OCI-LY1 (cell line): Measurements from ENCODE around the gene CDCA3.

Experiments
- H2AFZ ChIP-seq: fragments of 200-600 bp; sonication (generic), shearing (Covaris generic); 2 replicates; pipeline ENCODE4 v1.6.0; 2014; ENCODE audit warnings: antibody characterized with exemption, mild to moderate bottlenecking, low read length
- H3F3A ChIP-seq: fragments of 200-600 bp; sonication (generic), shearing (Covaris generic); 2 replicates; pipeline ENCODE4 v1.6.0; 2014; ENCODE audit warnings: mild to moderate bottlenecking, antibody characterized with exemption, low read length, moderate library complexity; ENCODE audit not compliant: insufficient read depth
- H3K27ac ChIP-seq: fragments of 200-600 bp; sonication (generic); 2 replicates; pipeline ENCODE4 v1.5.1; 2014; ENCODE audit warnings: low read length, mixed run types, mild to moderate bottlenecking, low read depth; ENCODE audit not compliant: poor library complexity, severe bottlenecking
- H3K27me3 ChIP-seq: fragments of 200-600 bp; sonication (generic); 2 replicates; pipeline ENCODE4 v1.6.0; 2014; ENCODE audit warnings: antibody characterized with exemption, mild to moderate bottlenecking, low read length, moderate library complexity; ENCODE audit not compliant: insufficient read depth
- H3K36me3 ChIP-seq: fragments of 200-600 bp; sonication (generic); 2 replicates; pipeline ENCODE4 v1.6.1; 2014; ENCODE audit warnings: mild to moderate bottlenecking, antibody characterized with exemption, low read length, moderate library complexity, mixed read lengths; ENCODE audit not compliant: insufficient read depth
- H3K4me1 ChIP-seq: fragments of 200-600 bp; sonication (generic); 2 replicates; pipeline ENCODE4 v1.5.1; 2014; ENCODE audit warnings: mild to moderate bottlenecking, low read length, moderate library complexity; ENCODE audit not compliant: insufficient read depth, severe bottlenecking
- H3K4me2 ChIP-seq: fragments of 200-600 bp; sonication (generic), shearing (Covaris generic); 2 replicates; pipeline ENCODE4 v1.6.1; 2014; ENCODE audit warnings: low read length
- H3K4me3 ChIP-seq: fragments of 200-600 bp; sonication (generic); 2 replicates; pipeline ENCODE4 v1.5.1; 2014; ENCODE audit warnings: low read length, low read depth, mild to moderate bottlenecking, mixed read lengths; ENCODE audit not compliant: poor library complexity, severe bottlenecking
- H3K79me2 ChIP-seq: fragments of 200-600 bp; shearing (Covaris generic); 2 replicates; pipeline ENCODE4 v1.6.1; 2016; ENCODE audit warnings: mixed run types, low read length, mixed read lengths; ENCODE audit not compliant: insufficient read depth
- H3K9ac ChIP-seq: fragments of 200-600 bp; sonication (generic), shearing (Covaris generic); 2 replicates; pipeline ENCODE4 v1.6.1; 2014; ENCODE audit warnings: mild to moderate bottlenecking, low read length, mixed read lengths
- H3K9me2 ChIP-seq: fragments of 200-600 bp; sonication (generic), shearing (Covaris generic); 2 replicates; pipeline ENCODE4 v1.6.1; 2014; ENCODE audit warnings: low read depth, mild to moderate bottlenecking, low read length, mixed read lengths
- H3K9me3 ChIP-seq: fragments of 200-600 bp; shearing (Covaris generic); 2 replicates; pipeline ENCODE4 v1.6.1; 2014; ENCODE audit warnings: low read length, mixed read lengths
- H4K20me1 ChIP-seq: fragments of 200-600 bp; sonication (generic), shearing (Covaris generic); 2 replicates; pipeline ENCODE4 v1.6.0; 2016; ENCODE audit warnings: mild to moderate bottlenecking, low read length; ENCODE audit not compliant: insufficient read depth
- EZH2 ChIP-seq: fragments of 200-600 bp; sonication (generic), shearing (Covaris generic); IDR thresholded peaks from 2 replicates; pipeline ENCODE4 v1.8.0; 2017; ENCODE audit warnings: borderline replicate concordance, mixed run types, mild to moderate bottlenecking, antibody characterized with exemption, low read length, moderate library complexity, mixed read lengths
- TF ChIP-seq, protein P1 (sequence below): fragments of 200-600 bp; sonication (generic), shearing (Covaris generic); IDR thresholded peaks from 2 replicates; pipeline ENCODE4 v1.5.1; 2017; ENCODE audit warnings: mild to moderate bottlenecking, antibody characterized with exemption, low read length, moderate library complexity, mixed read lengths

Gene CDCA3

DNA sequence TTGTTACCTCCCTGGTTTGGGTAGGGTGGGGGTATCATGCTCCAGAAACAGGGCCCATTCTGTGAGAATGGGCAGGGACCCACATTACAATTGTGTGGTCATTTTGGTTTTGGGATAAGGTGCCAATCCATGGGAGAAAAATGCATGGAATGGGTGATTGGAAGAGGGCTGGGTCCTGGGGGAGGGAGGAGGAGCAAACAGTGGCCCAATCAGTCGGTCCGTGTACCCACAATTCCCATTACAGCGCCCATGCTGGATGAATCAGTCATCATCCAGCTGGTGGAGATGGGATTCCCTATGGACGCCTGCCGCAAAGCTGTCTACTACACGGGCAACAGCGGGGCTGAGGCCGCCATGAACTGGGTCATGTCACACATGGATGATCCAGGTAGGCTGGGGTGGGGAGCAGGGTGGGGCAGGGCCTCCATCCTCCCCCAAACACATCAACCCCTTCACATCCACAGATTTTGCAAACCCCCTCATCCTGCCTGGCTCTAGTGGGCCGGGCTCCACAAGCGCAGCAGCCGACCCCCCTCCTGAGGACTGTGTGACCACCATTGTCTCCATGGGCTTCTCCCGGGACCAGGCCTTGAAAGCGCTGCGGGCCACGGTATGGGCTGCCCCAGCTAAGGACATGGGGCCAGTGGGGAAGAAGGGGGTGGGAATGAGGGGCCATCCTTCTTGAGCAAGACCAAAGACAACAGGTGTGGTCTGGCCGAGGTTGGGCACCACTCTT, 12.7 kb upstream of the CDCA3 start:
- Histone ChIP-seq H3F3A (peaks cover 4% of the 10 kb centered on the region; the same call in 1 of the 2 replicates), H3K9ac (no peak overlapping the region), H3K79me2 (peaks cover 8% of the 10 kb centered on the region), H4K20me1 (0 out of 2 replicates have a peak, but pooled peaks cover 3% of the 10 kb centered on the region), H3K9me3 (no peaks in the 10 kb centered on the region), H3K36me3 (peaks cover 80% of the 10 kb centered on the region), H2AFZ (no peak overlapping the region), H3K9me2 (no peaks in the 10 kb centered on the region), H3K27ac (no peak overlapping the region), H3K4me2 (no peak overlapping the region), H3K27me3 (no peaks in the 10 kb centered on the region), H3K4me1 (peaks cover 13% of the 10 kb centered on the region), H3K4me3 (no peak overlapping the region)
- TF ChIP-seq EZH2, result no peak
- TF ChIP-seq, protein P1, sequence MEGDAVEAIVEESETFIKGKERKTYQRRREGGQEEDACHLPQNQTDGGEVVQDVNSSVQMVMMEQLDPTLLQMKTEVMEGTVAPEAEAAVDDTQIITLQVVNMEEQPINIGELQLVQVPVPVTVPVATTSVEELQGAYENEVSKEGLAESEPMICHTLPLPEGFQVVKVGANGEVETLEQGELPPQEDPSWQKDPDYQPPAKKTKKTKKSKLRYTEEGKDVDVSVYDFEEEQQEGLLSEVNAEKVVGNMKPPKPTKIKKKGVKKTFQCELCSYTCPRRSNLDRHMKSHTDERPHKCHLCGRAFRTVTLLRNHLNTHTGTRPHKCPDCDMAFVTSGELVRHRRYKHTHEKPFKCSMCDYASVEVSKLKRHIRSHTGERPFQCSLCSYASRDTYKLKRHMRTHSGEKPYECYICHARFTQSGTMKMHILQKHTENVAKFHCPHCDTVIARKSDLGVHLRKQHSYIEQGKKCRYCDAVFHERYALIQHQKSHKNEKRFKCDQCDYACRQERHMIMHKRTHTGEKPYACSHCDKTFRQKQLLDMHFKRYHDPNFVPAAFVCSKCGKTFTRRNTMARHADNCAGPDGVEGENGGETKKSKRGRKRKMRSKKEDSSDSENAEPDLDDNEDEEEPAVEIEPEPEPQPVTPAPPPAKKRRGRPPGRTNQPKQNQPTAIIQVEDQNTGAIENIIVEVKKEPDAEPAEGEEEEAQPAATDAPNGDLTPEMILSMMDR, result no peak

DNA sequence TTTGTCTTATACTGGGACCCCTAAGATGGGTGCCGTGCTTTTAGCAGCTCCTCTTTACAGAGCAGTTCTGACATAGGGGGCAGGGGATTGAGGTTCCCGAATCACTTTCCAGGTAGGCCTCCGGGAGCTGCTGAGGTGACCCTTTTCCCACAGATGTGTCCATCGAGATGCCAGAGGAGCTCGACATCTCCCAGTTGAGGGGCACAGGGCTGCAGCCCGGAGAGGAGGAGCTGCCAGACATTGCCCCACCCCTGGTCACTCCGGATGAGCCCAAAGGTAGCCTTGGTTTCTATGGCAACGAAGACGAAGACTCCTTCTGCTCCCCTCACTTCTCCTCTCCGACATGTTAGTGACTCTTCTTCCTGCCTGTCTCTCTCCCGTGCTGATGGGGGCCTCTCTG, 11.9 kb upstream of the CDCA3 start:
- no peaks in the 10 kb centered on the region for H4K20me1 ChIP-seq
- H3K4me3 ChIP-seq, result no peak overlapping the region
- H3K9me2 ChIP-seq, result no peaks in the 10 kb centered on the region
- H3K36me3 ChIP-seq, result peaks cover 80% of the 10 kb centered on the region
- H3K4me2 ChIP-seq, result no peak overlapping the region
- H3K9me3 ChIP-seq, result no peaks in the 10 kb centered on the region
- H3K79me2 ChIP-seq, result peaks cover 1% of the 10 kb centered on the region
- no peak overlapping the region for H3K27ac ChIP-seq
- H3F3A ChIP-seq, result peaks cover 4% of the 10 kb centered on the region; the same call in 1 of the 2 replicates
- TF ChIP-seq EZH2, result no peak
- TF ChIP-seq, protein P1, result no peak
- H3K4me1 ChIP-seq, result peaks cover 9% of the 10 kb centered on the region
- no peaks in the 10 kb centered on the region for H3K27me3 ChIP-seq
- no peak overlapping the region for H2AFZ ChIP-seq
- H3K9ac ChIP-seq, result no peak overlapping the region

DNA sequence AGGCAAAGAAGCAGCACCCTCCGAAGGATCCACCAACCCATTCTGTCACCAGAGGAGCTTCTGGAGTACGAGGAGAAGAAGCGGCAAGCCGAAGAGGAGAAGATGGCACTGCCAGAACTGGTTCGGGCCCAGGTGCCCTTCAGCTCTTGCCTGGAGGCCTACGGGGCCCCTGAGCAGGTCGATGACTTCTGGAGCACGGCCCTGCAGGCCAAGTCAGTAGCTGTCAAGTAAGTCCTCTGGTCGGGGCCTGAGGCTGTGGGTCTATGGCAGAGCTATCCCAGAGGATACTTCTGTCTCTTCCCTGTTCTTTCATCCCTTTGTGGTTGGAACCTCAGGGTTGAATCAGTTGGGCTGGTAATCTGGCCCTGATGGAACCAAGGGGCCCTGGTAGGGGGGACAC, 10.3 kb upstream of the CDCA3 start:
- Histone ChIP-seq H3K4me3 (no peak overlapping the region), H3K4me1 (peaks cover 1% of the 10 kb centered on the region), H3K9me3 (no peaks in the 10 kb centered on the region), H3K9ac (no peak overlapping the region), H3K79me2 (no peaks in the 10 kb centered on the region), H3K27me3 (no peaks in the 10 kb centered on the region), H3K27ac (no peak overlapping the region), H3K36me3 (peaks cover 92% of the 10 kb centered on the region), H3K9me2 (no peaks in the 10 kb centered on the region), H3K4me2 (no peak overlapping the region), H4K20me1 (no peaks in the 10 kb centered on the region), H3F3A (no peaks in the 10 kb centered on the region), H2AFZ (no peak overlapping the region)
- TF ChIP-seq, protein P1, result no peak
- TF ChIP-seq EZH2, result no peak
